CD4-positive, alpha-beta T cell treated with Interleukin-15 for 1 hour (primary cell): ENCODE data around the gene CFAP53.
"Not testable (repeated sequence)": the region's sequence is repeated elsewhere in the genome, so short reads cannot be mapped to it uniquely, and the experiment has no call there.

ENCODE experiments used
- DNase-seq: peaks from one replicate; pipeline ENCODE4 v3.0.0-alpha.2; 2020

The CFAP53 gene

DNA sequence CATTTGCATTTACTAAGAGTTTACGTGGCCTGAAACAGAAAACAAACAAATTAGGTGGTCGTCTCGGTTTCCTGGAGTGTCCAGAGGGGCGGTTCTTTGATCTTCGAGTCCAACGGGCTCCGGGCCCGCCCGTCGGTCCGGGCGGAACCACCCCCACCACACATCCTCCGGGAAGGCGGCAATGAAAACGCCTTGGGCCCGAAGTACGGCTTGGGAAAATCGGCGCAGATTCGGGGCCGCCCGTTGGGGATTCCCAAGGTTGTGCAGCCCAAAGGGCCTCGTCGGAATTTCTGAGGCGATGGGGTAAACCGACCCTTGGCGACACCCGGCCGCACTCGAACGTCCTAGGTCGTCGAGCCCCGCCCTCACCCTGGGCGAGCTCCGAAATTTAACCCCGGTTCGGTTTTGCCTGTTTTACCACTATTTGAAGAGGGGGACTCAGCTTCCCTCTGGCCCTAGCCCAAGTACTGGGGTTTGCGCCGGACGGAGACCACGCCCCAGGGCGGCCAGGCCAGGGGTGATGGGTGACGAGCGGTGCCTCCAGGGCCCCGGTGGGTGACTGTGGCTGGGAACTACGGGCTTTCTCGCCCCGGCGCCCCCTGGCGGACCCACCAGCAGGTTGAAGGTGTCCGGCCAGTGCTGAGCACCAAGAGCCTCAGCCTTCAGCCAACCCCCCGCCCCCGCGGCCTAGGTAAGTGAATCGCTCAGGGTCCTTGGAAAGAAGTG lies 1.9 kb upstream of the CFAP53 start:
- peak; percentile 83 for DNase-seq

GRCh38 chr18:50262977-50263376 lies 3.3 kb downstream of the CFAP53 start:
- DNase-seq, result no peak

DNA sequence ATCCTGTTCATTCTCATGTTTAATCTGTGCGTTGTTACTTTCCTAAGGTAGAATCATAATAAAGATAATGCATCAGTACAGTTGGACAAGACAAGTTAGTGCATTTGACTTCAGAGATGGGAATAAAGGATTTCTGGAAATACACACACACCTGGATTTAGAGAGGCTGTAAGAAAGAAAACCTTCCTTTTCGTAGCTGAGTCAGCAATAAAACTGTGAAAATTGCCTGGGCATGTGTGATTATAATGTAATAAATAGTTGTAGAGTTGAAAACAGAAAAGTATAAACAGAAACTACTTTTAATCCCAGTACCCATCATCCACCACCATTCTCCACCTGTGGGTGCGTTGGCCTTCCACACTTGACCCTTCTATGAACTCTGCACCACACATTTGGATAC lies 15.4 kb downstream of the CFAP53 start:
- no peak for DNase-seq

GRCh38 chr18:50249576-50249975 lies 16.7 kb downstream of the CFAP53 start:
- no peak for DNase-seq

- no peak for DNase-seq
These were observed 18.7 kb downstream of the CFAP53 start for GRCh38 chr18:50247561-50247960.

GRCh38 chr18:50241768-50242167 lies 24.5 kb downstream of the CFAP53 start:
- DNase-seq, result not testable (repeated sequence)

DNA sequence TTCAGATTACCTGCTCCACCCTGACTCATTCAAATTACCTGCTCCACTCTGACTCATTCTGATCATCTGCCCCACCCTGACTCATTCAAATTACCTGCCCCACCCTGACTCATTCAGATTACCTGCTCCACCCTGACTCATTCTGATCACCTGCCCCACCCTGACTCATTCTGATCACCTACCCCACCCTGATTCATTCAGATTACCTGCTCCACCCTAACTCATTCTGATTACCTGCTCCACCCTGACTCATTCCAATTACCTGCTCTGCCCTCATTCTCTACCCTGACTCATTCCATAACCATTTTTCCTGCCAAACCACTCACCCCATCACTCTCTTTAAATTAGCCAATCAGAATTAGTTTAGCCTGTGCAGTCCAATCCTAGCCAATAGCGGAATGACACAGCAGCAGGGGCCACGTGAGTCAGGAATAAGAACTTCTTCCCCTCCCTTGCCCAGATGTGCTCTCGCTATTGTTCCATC lies 26.2 kb downstream of the CFAP53 start:
- no peak for DNase-seq

DNA sequence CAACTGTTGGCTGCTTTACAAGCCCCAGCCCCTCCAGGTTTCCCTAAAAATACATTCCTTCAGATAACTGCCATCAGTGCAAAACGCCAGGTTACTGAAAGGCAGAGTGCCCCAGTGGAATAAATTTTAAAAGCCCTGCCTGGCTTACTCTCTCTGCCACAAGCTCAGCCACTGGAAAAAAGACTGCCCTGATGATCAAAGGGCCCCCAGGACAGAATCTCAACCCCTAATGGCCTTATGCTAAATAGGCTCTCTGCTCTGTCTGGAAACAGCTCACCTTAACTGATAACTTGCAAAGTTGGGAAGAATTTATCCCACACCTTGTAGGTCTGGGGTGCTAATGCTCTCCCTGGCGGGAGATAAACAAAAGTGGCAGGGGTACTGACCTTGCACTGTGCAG lies 33.9 kb downstream of the CFAP53 start:
- DNase-seq, result no peak

DNA sequence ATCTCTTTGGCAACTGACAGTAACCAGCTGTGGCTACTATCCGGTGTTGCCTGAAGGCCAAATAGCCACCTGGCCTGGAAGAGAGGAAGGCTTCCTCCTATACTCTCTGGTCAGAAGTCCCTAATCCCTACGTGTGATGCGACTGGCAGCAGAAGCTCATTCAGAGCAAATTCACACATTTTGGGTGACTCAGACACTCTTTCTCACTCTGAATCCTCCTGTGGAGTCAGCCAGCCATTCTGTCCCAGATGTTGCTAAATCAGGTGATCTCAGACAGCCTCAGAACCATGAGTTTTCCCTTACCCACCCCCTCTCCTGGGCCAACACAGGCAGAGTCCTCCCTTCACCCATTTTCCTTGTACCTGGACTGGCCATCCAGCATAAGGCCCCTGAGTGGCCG lies 34.7 kb downstream of the CFAP53 start:
- DNase-seq, result no peak

DNA sequence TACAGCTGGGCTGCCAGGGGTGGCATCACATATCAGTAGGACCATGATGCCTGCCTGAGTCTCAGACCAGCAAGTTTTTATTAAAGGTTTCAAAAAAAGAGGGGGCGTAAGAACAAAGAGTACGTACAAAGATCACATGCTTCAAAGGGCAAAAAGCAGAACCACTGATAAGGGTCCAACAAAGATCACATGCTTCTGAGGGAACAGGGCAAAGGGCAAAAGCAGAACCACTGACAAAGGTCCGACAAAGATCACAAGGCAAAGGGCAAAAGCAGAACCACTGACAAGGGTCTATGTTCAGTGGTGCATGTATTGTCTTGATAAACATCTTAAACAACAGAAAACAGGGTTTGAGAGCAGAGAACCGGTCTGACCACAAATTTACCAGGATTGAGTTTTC lies 46.0 kb downstream of the CFAP53 start:
- not testable (repeated sequence) for DNase-seq

DNA sequence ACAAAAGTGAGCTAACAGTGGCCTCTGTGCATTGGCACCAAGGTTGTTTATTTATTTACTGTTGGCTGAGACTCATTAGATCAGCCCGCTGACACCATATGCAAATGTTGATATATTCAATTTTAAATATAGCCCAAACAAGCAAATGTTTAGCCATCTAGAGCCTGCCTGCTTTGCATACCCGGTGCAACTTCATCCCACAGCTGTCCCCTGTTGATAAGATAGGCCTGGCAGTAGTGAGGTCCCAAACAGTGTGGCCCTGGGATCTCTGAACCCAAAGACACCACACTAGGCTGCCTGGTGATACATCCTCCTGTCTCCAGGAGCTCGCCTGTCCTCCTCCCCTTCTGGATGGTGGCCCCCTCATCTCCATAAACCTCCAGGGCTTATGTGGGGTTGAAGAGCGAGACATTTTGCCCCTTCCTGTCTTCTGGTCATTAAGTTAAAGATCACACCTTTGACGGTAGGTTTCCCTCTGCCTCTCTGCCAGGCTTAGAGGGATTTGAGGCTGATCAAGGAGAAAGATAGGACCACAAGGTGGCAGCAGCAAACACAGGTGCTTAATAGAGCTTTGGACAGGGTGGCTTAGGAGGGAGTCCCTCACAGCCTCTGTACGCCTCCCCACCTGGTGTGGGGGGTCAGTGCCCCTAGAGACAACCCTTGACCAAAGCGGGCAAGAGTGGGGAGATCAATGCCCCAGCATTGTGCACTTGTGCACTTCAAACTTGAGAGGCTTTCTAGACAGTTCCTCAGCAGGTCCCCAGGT lies 47.7 kb downstream of the CFAP53 start:
- DNase-seq, result peak; percentile 35

DNA sequence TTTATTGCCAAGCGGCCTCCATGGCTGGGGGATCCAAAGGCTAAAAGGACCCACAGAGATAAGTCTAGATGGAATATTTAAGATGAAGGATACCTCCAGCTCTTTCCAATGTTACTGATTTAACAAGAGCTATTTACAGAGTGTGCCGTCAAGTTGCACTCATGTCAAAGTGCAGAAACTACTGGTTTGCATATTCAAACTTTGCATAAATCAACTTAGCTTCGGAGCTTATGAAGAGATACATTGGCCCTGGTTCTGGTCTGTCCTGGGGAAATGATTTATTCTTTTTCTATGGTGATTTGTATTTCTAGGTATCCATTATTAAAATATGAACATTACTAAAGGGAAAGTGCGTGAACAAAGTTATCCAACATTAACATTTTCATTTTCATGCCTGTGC lies 57.0 kb downstream of the CFAP53 start:
- no peak for DNase-seq

- no peak for DNase-seq
These were observed 58.6 kb downstream of the CFAP53 start for GRCh38 chr18:50207722-50208121.

- DNase-seq, result no peak
These were observed 62.3 kb downstream of the CFAP53 start for GRCh38 chr18:50203801-50204604.

- no peak for DNase-seq
These were observed 64.7 kb downstream of the CFAP53 start for GRCh38 chr18:50201476-50202018.

- no peak for DNase-seq
These were observed 66.4 kb downstream of the CFAP53 start for GRCh38 chr18:50199921-50200320.

GRCh38 chr18:50199346-50199855 lies 66.9 kb downstream of the CFAP53 start:
- DNase-seq, result no peak

DNA sequence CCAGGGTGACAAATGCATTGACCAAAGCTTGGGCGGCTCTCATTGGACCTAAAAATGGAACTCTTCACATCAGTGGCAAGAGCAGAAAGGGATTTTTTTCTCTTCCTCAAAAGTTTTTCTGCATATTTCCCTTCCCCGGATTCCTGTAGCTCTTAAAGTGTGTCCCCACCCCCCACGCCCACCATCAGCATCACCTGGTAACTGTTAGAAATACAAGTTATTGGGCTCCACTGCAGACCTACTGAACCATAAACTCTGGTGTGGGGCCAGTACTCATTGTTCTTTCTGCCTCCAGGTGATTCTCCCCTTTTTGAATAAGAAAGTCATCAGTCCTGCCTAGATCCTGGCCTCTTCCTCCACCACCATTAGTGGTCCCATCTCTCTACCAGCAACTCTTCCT lies 70.0 kb downstream of the CFAP53 start:
- DNase-seq, result no peak

- no peak for DNase-seq
These were observed 70.6 kb downstream of the CFAP53 start for GRCh38 chr18:50195689-50196088.

- peak; percentile 47 for DNase-seq
These were observed 71.4 kb downstream of the CFAP53 start, which contains the start of gene MYO5B for GRCh38 chr18:50194631-50195532. Gene MYO5B (minus strand): TSS chr18:50195147. CDS start chr18:50194793, 354 bp downstream.

GRCh38 chr18:50193796-50194630 lies 72.3 kb downstream of the CFAP53 start:
- DNase-seq, result no peak
